Measurements from ENCODE around the gene ZNF697.
A peak's percentile ranks its signal among the peaks of the same experiment; 100 is the strongest.

ZNF697 gene

DNA sequence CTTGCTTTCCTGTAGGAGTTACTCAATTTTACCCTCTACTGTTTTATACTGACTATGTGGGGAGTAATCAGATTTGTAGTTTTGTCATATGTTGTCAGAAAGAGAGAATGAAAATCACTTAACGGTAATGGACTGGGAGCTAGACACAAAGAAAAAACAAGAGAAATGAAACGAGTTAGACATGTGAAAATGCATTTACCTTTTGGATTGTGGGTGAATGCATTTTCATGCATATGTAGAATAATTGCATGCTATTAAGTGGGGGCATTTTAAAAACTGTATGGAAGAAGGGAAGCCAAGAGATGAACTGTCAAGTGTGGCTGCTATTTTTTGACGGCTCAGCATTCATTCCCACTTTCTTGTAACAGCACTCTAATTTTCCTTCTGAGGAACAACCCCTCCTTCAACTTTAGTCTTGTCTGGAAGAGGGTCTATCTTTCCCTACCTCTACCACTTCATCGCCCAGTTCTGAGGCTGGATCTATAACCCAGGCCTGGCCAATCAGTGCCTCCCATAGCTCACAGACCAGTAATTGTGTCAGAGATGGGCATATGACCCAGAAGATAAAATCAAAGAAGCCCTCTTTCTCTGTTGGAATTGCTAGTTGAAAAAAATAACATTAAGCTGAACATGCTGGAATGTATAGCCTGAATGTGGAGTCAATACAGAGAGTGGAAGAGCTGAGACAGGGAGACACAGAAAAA, 5.2 kb upstream of the ZNF697 start:
- Mint-ChIP-seq H3K4me3 (no peak overlapping the region), H3K36me3 (no peaks in the 10 kb centered on the region), H3K27me3 (peaks cover 30 to 71% of the 10 kb centered on the region in 2 donors), H3K9me3 (no peaks in the 10 kb centered on the region), H3K27ac (no peak overlapping the region), H3K4me1 (peaks cover 0 to 5% of the 10 kb centered on the region in 2 donors)
- ATAC-seq (replicated peaks), result no peak
- DNase-seq, result no peak

DNA sequence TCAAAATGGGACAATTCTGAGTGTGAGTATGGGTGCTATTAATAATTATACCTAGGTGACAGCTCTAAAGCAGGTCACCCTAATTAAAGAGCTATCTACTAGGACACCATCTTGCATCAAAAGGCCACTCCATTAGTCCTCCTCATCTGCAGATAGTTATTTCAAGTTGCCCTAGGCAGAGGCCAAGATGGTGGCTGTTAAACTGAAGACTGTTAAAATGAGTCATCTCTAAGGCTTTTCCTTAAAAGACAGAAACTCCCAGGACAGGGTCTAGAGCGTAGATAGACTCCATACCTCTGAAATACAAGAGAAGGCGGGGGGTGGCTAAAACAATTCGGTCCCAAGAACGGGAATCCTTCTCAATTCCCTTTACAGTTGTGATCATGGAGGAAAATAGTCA, 4.5 kb upstream of the ZNF697 start:
- no peak overlapping the region for H3K4me3 Mint-ChIP-seq
- H3K9me3 Mint-ChIP-seq, result no peaks in the 10 kb centered on the region
- H3K27me3 Mint-ChIP-seq, result peaks cover 37 to 75% of the 10 kb centered on the region in 2 donors
- H3K27ac Mint-ChIP-seq, result no peak overlapping the region
- H3K4me1 Mint-ChIP-seq, result peaks cover 3 to 9% of the 10 kb centered on the region in 2 donors
- ATAC-seq (replicated peaks), result no peak
- no peaks in the 10 kb centered on the region for H3K36me3 Mint-ChIP-seq
- DNase-seq, result no peak

DNA sequence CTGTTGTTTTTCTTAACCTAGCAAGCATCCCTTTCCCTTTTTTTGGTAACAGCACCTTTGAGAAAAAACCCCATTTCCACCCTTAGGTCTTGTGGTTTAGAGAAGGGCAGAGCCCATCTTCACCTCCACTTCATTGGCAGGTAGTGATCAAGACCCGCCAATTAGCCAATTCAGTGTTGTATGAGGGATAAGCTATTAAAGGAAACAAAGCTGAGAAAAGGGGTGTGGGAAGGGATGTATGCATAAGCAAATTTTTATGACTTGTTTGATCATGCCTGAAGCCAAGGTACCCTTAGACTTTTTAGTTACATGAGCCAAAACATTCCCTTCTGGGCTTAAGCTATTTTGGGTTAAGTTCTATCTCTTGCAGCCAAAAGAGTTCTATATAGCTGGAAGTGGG, 3.6 kb upstream of the ZNF697 start:
- Mint-ChIP-seq H3K27me3 (peaks cover 46 to 76% of the 10 kb centered on the region in 2 donors), H3K36me3 (no peaks in the 10 kb centered on the region), H3K27ac (no peak overlapping the region), H3K4me1 (peaks cover 8 to 14% of the 10 kb centered on the region in 2 donors), H3K9me3 (no peaks in the 10 kb centered on the region), H3K4me3 (no peak overlapping the region)
- DNase-seq (no peak), ATAC-seq (replicated peaks) (no peak)

DNA sequence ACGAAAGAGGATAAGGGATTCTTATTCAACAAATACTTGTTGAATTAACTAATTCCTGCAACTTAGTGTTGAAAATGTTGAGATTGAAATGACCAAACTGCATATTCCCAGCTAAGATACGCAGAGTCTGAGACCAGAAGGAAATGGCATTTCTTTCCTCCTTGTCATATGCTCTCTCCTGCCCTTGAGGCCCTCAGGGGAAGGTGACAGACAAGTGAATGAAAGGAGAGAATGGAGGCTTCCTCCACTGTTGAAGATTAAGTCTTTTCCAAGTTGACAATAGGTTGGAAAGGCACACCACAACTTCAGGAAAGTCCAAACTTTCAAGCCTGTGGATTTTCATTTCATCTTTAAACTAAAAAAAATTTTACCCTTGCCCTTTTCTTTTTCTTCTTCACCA, 3.1 kb upstream of the ZNF697 start:
- Mint-ChIP-seq H3K27ac (no peak overlapping the region), H3K27me3 (peaks cover 50 to 79% of the 10 kb centered on the region in 2 donors), H3K4me1 (peaks cover 8 to 12% of the 10 kb centered on the region in 2 donors), H3K9me3 (peaks cover 0 to 2% of the 10 kb centered on the region in 2 donors), H3K4me3 (no peak overlapping the region), H3K36me3 (no peaks in the 10 kb centered on the region)
- ATAC-seq (replicated peaks) (no peak), DNase-seq (no peak)

DNA sequence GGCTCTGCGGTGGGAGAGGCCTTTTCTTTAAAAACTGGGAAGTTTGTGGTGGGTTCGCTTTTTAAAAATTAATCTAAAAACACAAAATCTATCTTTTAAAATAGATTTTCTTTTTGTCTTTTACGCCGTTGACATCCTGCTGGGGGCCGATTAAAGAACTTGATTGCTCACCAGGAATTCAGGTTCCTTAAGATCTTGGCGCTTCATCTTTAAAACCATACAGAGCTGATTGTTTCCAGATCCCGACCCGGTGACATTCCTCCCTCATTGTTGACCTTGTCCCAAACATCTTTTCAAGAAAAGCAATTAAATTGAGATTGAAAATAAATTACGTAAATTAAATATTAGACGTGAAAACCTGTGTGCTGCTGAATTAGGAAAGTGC, 546 bp upstream of the ZNF697 start:
- no peak overlapping the region for H3K27ac Mint-ChIP-seq
- no peak for ATAC-seq (replicated peaks)
- peak overlapping the region; percentile 83 to 85 for H3K4me3 Mint-ChIP-seq
- peaks cover 0 to 2% of the 10 kb centered on the region in 2 donors for H3K9me3 Mint-ChIP-seq
- no peak for DNase-seq
- H3K27me3 Mint-ChIP-seq, result peaks cover 59 to 82% of the 10 kb centered on the region in 2 donors
- peaks cover 8 to 9% of the 10 kb centered on the region in 2 donors for H3K4me1 Mint-ChIP-seq
- H3K36me3 Mint-ChIP-seq, result no peaks in the 10 kb centered on the region

DNA sequence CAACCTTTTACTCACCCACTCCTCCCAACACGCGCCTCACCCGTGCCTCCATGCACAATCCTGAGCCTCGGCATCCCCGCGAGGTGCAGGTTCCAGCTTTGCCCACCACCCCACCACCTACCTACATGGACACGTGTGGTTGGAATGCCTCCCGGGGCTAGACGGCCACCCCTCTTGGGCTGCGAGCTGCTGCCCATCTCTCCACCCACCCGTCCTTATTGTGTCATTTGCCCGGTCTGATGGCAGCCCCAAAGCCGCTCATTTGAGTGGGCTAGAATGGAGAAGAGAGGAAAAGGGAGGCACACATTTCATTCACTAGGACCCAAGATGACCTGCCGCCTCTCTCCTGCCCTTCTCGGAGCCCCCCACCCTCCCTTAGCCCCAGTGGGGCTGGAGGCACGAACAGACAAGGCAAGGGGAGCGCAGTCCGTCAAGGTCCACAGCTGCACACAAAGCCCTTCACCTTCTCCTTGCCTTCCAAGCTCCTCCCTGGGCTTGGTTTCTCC, 785 bp downstream of the ZNF697 start:
- ATAC-seq (replicated peaks), result no peak
- Mint-ChIP-seq H3K27me3 (peaks cover 61 to 74% of the 10 kb centered on the region in 2 donors), H3K9me3 (peaks cover 0 to 2% of the 10 kb centered on the region in 2 donors), H3K36me3 (no peaks in the 10 kb centered on the region), H3K4me3 (peak overlapping the region; percentile 83 to 85), H3K27ac (no peak overlapping the region), H3K4me1 (peaks cover 8 to 9% of the 10 kb centered on the region in 2 donors)
- no peak for DNase-seq

DNA sequence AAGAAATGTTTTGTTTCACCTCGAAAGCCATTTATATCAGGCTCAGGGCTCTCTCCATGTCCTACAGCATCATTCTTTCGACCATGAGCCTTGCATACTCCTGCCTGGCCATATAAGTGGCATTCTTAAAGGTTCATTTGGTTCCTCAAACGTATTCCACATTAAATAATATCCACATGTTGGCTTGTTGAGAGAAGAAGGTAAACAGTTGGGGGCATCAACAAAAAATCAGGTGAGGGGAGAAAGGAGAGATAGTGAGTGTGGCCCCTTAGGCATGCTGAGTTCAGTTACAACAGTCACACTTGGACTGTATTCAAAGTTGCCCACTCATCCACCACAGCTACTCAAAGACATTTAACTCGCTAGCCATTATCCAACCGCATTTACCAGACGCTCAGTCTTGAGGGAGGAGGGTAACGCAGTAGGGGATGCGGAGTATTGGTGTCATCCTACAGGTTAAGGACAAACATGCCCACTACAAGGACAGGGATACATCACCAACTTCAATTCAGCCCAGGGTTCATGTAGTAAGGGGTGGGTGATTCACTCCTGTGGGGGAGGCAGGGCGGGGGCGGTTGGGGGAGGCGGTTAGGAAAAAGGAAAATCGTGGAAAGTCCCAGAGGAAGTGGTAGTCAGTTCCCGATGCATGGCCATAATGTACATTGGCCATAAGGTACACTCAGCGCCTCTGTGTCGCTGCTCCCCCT, 1.4 kb downstream of the ZNF697 start:
- H3K4me1 Mint-ChIP-seq, result peaks cover 8 to 9% of the 10 kb centered on the region in 2 donors
- no peak for ATAC-seq (replicated peaks)
- DNase-seq, result no peak

DNA sequence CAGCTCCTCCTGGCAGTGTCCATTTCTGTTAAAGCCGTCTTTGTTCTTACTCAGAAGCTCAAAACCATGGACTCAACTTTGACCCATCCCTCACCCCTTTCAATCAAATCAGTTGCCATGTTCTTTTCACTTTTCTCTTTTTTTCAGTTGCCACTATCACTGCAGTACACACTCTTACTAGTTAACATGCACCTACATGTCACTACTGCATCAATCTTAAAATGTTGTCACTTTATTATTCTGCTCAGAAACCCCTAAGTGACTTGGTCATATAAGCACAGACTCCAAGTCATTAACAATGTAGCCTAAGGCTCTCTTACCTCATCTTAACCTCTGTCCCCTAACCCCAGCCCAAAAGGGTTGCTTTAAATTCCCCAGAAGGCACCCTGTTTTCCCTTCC, 9.0 kb downstream of the ZNF697 start:
- DNase-seq (no peak), ATAC-seq (replicated peaks) (no peak)
- H3K4me3 Mint-ChIP-seq, result no peak overlapping the region
- peaks cover 16 to 18% of the 10 kb centered on the region in 2 donors for H3K27me3 Mint-ChIP-seq
- H3K4me1 Mint-ChIP-seq, result no peaks in the 10 kb centered on the region
- no peak overlapping the region for H3K27ac Mint-ChIP-seq
- peaks cover 3% of the 10 kb centered on the region in 2 donors for H3K9me3 Mint-ChIP-seq
- H3K36me3 Mint-ChIP-seq, result no peaks in the 10 kb centered on the region

More for the DNA sequence above, 1.4 kb downstream of the ZNF697 start:
- no peak overlapping the region for H3K27ac Mint-ChIP-seq
- H3K36me3 Mint-ChIP-seq, result no peaks in the 10 kb centered on the region
- H3K9me3 Mint-ChIP-seq, result peaks cover 3 to 4% of the 10 kb centered on the region in 2 donors
- H3K4me3 Mint-ChIP-seq, result peak overlapping the region in 1 of 2 donors; percentile 83
- H3K27me3 Mint-ChIP-seq, result peaks cover 64 to 72% of the 10 kb centered on the region in 2 donors

DNA sequence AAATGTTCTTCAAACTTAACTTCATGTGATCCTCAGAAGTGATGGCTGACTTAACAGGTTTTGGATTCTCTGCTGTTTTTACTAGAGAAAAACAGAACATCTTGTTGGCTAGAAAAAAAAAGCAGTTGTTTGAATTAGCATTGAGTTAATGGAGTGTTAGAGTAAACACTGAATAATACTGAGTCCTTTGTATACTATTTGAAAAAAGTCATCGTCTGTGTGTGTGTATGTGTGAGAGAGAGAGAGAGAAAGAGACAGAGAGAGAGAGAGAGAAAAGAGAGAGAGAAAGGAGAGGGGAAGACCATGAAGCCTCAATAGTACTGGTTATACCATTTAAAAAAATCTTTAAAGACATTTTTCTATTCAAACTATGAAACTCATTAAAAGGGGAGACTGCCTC, 10.4 kb downstream of the ZNF697 start:
- Mint-ChIP-seq H3K27me3 (peaks cover 13 to 19% of the 10 kb centered on the region in 2 donors), H3K27ac (no peak overlapping the region), H3K9me3 (peaks cover 3% of the 10 kb centered on the region in 2 donors), H3K36me3 (no peaks in the 10 kb centered on the region), H3K4me1 (no peaks in the 10 kb centered on the region), H3K4me3 (no peak overlapping the region)
- ATAC-seq (replicated peaks) (no peak), DNase-seq (no peak)

DNA sequence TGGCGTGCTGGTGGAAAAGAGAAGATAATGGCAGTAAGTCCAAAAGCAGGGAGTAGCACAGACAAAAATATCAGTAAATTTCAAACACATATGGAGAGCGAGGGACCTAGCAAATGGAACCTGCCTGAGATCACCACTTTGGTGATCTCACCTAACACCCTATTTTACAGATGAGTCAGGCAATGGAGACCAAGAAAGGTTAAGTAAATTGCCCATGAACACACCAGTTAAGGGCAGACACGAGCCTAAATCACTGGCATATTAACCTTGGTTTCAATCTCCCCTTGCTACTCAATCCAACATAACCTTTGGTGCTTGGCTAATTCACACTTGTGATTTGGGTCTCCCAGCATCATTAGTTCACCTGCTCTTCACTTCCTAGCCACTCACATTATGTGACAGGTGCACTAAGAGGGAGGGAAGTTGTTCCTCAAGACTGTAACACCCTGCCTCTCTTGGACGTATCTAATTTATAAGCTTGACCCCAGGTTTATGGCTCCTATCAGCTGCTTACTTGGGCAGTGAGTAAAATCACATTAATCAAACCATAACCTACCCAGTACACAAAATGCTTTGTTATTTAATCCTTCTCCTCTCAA, 11.5 kb downstream of the ZNF697 start:
- H3K9me3 Mint-ChIP-seq, result no peaks in the 10 kb centered on the region
- no peak for ATAC-seq (replicated peaks)
- H3K27ac Mint-ChIP-seq, result no peak overlapping the region
- H3K36me3 Mint-ChIP-seq, result no peaks in the 10 kb centered on the region
- H3K4me3 Mint-ChIP-seq, result no peak overlapping the region
- H3K4me1 Mint-ChIP-seq, result no peaks in the 10 kb centered on the region
- DNase-seq, result no peak
- H3K27me3 Mint-ChIP-seq, result peaks cover 17 to 26% of the 10 kb centered on the region in 2 donors

DNA sequence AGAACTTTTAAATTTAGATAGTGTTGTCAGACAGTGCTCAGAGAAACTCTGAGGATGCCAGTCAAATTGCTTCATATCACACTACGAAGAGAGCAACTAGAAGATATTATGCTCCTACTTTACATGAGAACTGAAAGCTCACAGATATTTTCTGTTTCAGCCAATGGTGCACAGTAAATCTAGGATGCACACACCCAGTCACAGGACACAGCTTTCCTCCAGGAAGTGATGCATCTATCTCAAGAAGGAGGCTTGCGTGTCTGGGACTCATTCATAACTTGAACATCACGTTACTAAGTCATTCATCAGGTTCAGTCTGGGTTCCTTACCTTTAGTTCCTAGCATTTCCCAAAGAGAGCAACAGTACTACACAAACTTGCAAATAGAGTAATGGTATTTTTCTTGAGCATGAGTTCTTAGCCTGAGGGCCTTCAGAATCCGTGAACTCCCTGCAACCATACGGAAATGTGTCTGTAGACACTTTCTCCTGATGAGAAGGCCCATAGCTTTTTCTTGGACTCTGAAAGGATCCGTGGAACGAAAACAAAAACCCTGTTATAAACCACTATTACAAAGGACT, 12.2 kb downstream of the ZNF697 start:
- H3K36me3 Mint-ChIP-seq, result no peaks in the 10 kb centered on the region
- peaks cover 22 to 32% of the 10 kb centered on the region in 2 donors for H3K27me3 Mint-ChIP-seq
- DNase-seq (no peak), ATAC-seq (replicated peaks) (no peak)
- no peaks in the 10 kb centered on the region for H3K9me3 Mint-ChIP-seq
- peaks cover 0 to 5% of the 10 kb centered on the region in 2 donors for H3K4me1 Mint-ChIP-seq
- no peak overlapping the region for H3K27ac Mint-ChIP-seq
- H3K4me3 Mint-ChIP-seq, result no peak overlapping the region

DNA sequence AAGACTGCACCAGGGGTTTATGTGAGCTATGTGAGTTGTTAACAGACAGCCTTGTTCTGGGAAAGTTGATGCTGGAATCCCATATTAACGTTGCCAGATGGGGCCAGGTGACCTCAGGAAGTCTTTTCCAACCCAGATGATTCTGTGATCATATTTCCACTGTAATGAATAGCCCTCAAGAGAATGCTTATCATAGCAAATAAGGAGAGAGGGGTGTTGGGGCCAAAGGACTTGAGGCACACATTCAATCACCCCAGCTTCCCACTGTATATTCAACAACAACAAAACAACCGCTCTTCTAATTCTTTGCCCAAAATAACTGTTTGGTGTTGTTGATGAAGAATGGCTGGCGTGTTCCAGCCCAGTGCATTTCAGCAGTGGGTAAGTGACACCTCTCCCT, 14.1 kb downstream of the ZNF697 start:
- peaks cover 0 to 5% of the 10 kb centered on the region in 2 donors for H3K4me1 Mint-ChIP-seq
- DNase-seq, result no peak
- H3K9me3 Mint-ChIP-seq, result no peaks in the 10 kb centered on the region
- peaks cover 35 to 48% of the 10 kb centered on the region in 2 donors for H3K27me3 Mint-ChIP-seq
- H3K4me3 Mint-ChIP-seq, result no peak overlapping the region
- H3K36me3 Mint-ChIP-seq, result no peaks in the 10 kb centered on the region
- no peak overlapping the region for H3K27ac Mint-ChIP-seq
- ATAC-seq (replicated peaks), result no peak

DNA sequence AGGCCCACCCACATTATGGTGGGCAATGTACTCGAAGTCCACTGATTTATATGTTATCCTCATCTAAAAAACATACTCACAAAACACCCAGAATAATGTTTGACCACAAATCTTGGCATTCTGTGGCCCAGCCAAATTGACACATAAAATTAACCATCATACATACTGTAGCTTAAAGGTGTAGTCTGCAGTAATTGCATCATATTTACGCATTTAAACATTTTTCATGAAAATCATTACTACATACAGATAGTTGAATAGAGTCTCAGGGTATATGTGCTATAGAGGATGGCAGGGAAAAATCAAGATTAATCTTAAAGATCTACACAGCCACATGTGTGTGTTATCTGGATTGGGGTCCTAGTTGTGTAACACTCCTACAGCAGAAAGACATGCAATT, 14.5 kb downstream of the ZNF697 start:
- peaks cover 0 to 5% of the 10 kb centered on the region in 2 donors for H3K4me1 Mint-ChIP-seq
- no peak overlapping the region for H3K27ac Mint-ChIP-seq
- H3K4me3 Mint-ChIP-seq, result no peak overlapping the region
- H3K27me3 Mint-ChIP-seq, result peaks cover 35 to 51% of the 10 kb centered on the region in 2 donors
- no peaks in the 10 kb centered on the region for H3K36me3 Mint-ChIP-seq
- ATAC-seq (replicated peaks) (no peak), DNase-seq (no peak)
- H3K9me3 Mint-ChIP-seq, result no peaks in the 10 kb centered on the region

DNA sequence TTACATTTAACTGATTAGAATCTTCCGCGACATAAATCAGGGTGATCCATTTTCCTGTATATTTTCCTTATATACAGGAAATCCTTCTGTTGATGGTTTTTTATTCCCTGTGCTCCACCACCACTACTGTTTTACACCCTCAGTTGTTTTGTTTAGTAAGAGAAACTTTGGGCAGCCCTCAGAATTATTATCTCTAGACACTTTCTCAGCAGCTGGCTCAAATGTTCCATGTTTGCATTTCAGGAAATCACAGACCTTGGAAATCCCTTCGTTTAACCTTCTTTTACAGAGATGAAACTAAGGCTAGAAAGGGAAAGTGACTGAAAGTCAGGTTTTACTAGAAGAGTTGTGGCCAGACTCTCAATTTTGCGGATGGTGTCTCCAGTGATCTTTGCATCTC, 15.2 kb downstream of the ZNF697 start:
- ATAC-seq (replicated peaks) (no peak), DNase-seq (no peak)
- Mint-ChIP-seq H3K27me3 (peaks cover 41 to 58% of the 10 kb centered on the region in 2 donors), H3K4me3 (no peak overlapping the region), H3K9me3 (no peaks in the 10 kb centered on the region), H3K27ac (no peak overlapping the region), H3K36me3 (no peaks in the 10 kb centered on the region), H3K4me1 (peaks cover 0 to 5% of the 10 kb centered on the region in 2 donors)
